Endothelial cell (in vitro differentiated cells): ENCODE results near the gene EID2. TPM values are rescaled to one million over a fixed set of nuclear protein-coding genes. Genes with fewer than 3 reads are reported as not detected.

Source experiments
- DNase-seq: peaks from one replicate; pipeline ENCODE4 v3.0.0; 2021; ENCODE audit warnings: low spot score
- H3K27ac Mint-ChIP-seq: one replicate; pipeline ENCODE4 v1.8.0; 2021; ENCODE audit warnings: mixed read lengths, inconsistent platforms; ENCODE audit not compliant: unreplicated experiment
- H3K27me3 Mint-ChIP-seq: one replicate; pipeline ENCODE4 v1.8.0; 2021; ENCODE audit warnings: mild to moderate bottlenecking, moderate library complexity, mixed read lengths, inconsistent platforms; ENCODE audit not compliant: unreplicated experiment
- H3K36me3 Mint-ChIP-seq: one replicate; pipeline ENCODE4 v1.8.0; 2021; ENCODE audit warnings: mild to moderate bottlenecking, low read depth, mixed read lengths, inconsistent platforms; ENCODE audit not compliant: unreplicated experiment
- H3K4me1 Mint-ChIP-seq: one replicate; pipeline ENCODE4 v1.8.0; 2021; ENCODE audit warnings: mild to moderate bottlenecking, mixed read lengths, inconsistent platforms; ENCODE audit not compliant: unreplicated experiment
- H3K4me3 Mint-ChIP-seq: one replicate; pipeline ENCODE4 v1.8.0; 2021; ENCODE audit warnings: mild to moderate bottlenecking, mixed read lengths, inconsistent platforms; ENCODE audit not compliant: unreplicated experiment
- H3K9me3 Mint-ChIP-seq: one replicate; pipeline ENCODE4 v1.8.0; 2021; ENCODE audit warnings: mixed read lengths, inconsistent platforms; ENCODE audit not compliant: unreplicated experiment
- CTCF ChIP-seq: fragments of 200-600 bp; sonication (generic); IDR thresholded peaks from one replicate; pipeline ENCODE4 v1.5.0; 2021; ENCODE audit warnings: antibody characterized with exemption; ENCODE audit not compliant: unreplicated experiment
- total RNA-seq: library from RNA; stranded (reverse); fragmentation: NEBNext Ultra II Directional; extraction: Animal tissue kit (Norgen Biotek cat#: 25700); gene quantifications from one replicate; pipeline ENCODE4 v1.2.1, GENCODE V29; 2021; ENCODE audit not compliant: unreplicated experiment

Gene EID2
- total RNA-seq, 1 donor from 2014 or later: 19.6 TPM

GRCh38 chr19:39512988-39513387 is 27.0 kb downstream of the EID2 start:
- Mint-ChIP-seq H3K36me3 (peaks cover 8% of the 10 kb centered on the region), H3K27me3 (peaks cover 19% of the 10 kb centered on the region), H3K4me1 (peaks cover 12% of the 10 kb centered on the region), H3K9me3 (no peaks in the 10 kb centered on the region), H3K27ac (no peak overlapping the region), H3K4me3 (no peak overlapping the region)
- no peak for TF ChIP-seq CTCF
- no peak for DNase-seq

GRCh38 chr19:39509233-39509632 is 30.7 kb downstream of the EID2 start:
- Mint-ChIP-seq H3K36me3 (peaks cover 22% of the 10 kb centered on the region), H3K4me3 (no peak overlapping the region)

GRCh38 chr19:39508629-39509028 is 31.3 kb downstream of the EID2 start:
- Mint-ChIP-seq H3K4me1 (no peaks in the 10 kb centered on the region), H3K27ac (no peak overlapping the region), H3K27me3 (peaks cover 15% of the 10 kb centered on the region), H3K4me3 (peak overlapping the region; percentile 59), H3K36me3 (peaks cover 28% of the 10 kb centered on the region), H3K9me3 (no peaks in the 10 kb centered on the region)
- no peak for DNase-seq
- no peak for TF ChIP-seq CTCF

More at GRCh38 chr19:39509233-39509632, 30.7 kb downstream of the EID2 start:
- H3K4me1 Mint-ChIP-seq: no peaks in the 10 kb centered on the region
- TF ChIP-seq CTCF: no peak
- no peak overlapping the region for H3K27ac Mint-ChIP-seq
- DNase-seq: no peak
- H3K9me3 Mint-ChIP-seq: no peaks in the 10 kb centered on the region
- H3K27me3 Mint-ChIP-seq: peaks cover 17% of the 10 kb centered on the region

GRCh38 chr19:39507715-39508364 is 32.1 kb downstream of the EID2 start:
- DNase-seq: no peak
- no peaks in the 10 kb centered on the region for H3K9me3 Mint-ChIP-seq
- peak overlapping the region; percentile 59 for H3K4me3 Mint-ChIP-seq
- peaks cover 13% of the 10 kb centered on the region for H3K27me3 Mint-ChIP-seq
- peaks cover 34% of the 10 kb centered on the region for H3K36me3 Mint-ChIP-seq
- H3K4me1 Mint-ChIP-seq: no peaks in the 10 kb centered on the region
- no peak for TF ChIP-seq CTCF
- H3K27ac Mint-ChIP-seq: no peak overlapping the region

- H3K27me3 Mint-ChIP-seq: peaks cover 13% of the 10 kb centered on the region
- TF ChIP-seq CTCF: no peak
- peak; percentile 55 for DNase-seq
- H3K27ac Mint-ChIP-seq: no peak overlapping the region
- peaks cover 34% of the 10 kb centered on the region for H3K36me3 Mint-ChIP-seq
- no peaks in the 10 kb centered on the region for H3K9me3 Mint-ChIP-seq
- H3K4me3 Mint-ChIP-seq: peak overlapping the region; percentile 59
- H3K4me1 Mint-ChIP-seq: no peaks in the 10 kb centered on the region
These were observed 32.8 kb downstream of the EID2 start for GRCh38 chr19:39506944-39507714.
